HG02610 (cell line): ENCODE results near the gene VMO1.

Experiments
- ATAC-seq: cut with Tn5 transposase; IDR thresholded peaks from one replicate; pipeline ENCODE4 v1.9.1; 2021; ENCODE audit warnings: mild to moderate bottlenecking, moderate library complexity; ENCODE audit not compliant: unreplicated experiment

Gene VMO1

GRCh38 chr17:4786106-4786511 lies at the start of gene VMO1:
VMO1 (minus strand) TSS chr17:4786364; CDS start chr17:4786352, 12 bp downstream.
- ATAC-seq = no peak

GRCh38 chr17:4834681-4835020 lies 48.5 kb upstream of the VMO1 start:
- ATAC-seq = no peak

- ATAC-seq = no peak
These were observed 47.9 kb upstream of the VMO1 start for GRCh38 chr17:4833941-4834680.

- ATAC-seq = peak; percentile 82
These were observed 47.2 kb upstream of the VMO1 start, which contains the start of gene MINK1 for GRCh38 chr17:4833178-4833940. MINK1 (plus strand) TSS chr17:4833340; CDS start chr17:4833584, 244 bp downstream.

GRCh38 chr17:4832829-4833177 lies 46.6 kb upstream of the VMO1 start:
- peak; percentile 9 for ATAC-seq

- no peak for ATAC-seq
These were observed 41.2 kb upstream of the VMO1 start for GRCh38 chr17:4827399-4827798.

- ATAC-seq = no peak
These were observed 37.4 kb upstream of the VMO1 start for GRCh38 chr17:4823373-4824089.

- no peak for ATAC-seq
These were observed 36.7 kb upstream of the VMO1 start for GRCh38 chr17:4822835-4823234.

GRCh38 chr17:4818276-4818675 lies 32.1 kb upstream of the VMO1 start:
- ATAC-seq = no peak

- no peak for ATAC-seq
These were observed 30.7 kb upstream of the VMO1 start for GRCh38 chr17:4816826-4817225.

GRCh38 chr17:4815043-4815675 lies 29.0 kb upstream of the VMO1 start:
- ATAC-seq = no peak

GRCh38 chr17:4812690-4813089 lies 26.5 kb upstream of the VMO1 start:
- no peak for ATAC-seq

GRCh38 chr17:4811471-4811870 lies 25.3 kb upstream of the VMO1 start:
- no peak for ATAC-seq

GRCh38 chr17:4810696-4811290 lies 24.6 kb upstream of the VMO1 start:
- no peak for ATAC-seq

- ATAC-seq = no peak
These were observed 22.2 kb upstream of the VMO1 start for GRCh38 chr17:4808378-4808767.

- ATAC-seq = no peak
These were observed 21.6 kb upstream of the VMO1 start for GRCh38 chr17:4807605-4808377.

GRCh38 chr17:4806777-4807604 lies 20.8 kb upstream of the VMO1 start, which contains the start of gene PLD2:
PLD2 (plus strand) TSS chr17:4807152; CDS start chr17:4807773, 621 bp downstream.
- peak; percentile 91 for ATAC-seq

GRCh38 chr17:4806456-4806776 lies 20.3 kb upstream of the VMO1 start:
- no peak for ATAC-seq

GRCh38 chr17:4802228-4802627 lies 16.1 kb upstream of the VMO1 start, which contains the start of gene C17orf114:
C17orf114 (minus strand) TSS chr17:4802328.
- no peak for ATAC-seq
